Activated CD8-positive, alpha-beta memory T cell treated with anti-CD3 and anti-CD28 coated beads, Interleukin-2, amount 10 ng/mL, durations not matched to agents 7 days and 5 days (primary cell): ENCODE data around the gene HPSE2. TPM values are rescaled to one million over a fixed set of nuclear protein-coding genes. Genes with fewer than 3 reads are reported as not detected.
A peak's percentile ranks its signal among the peaks of the same experiment; 100 is the strongest.

Experiments
- ATAC-seq: fragments of 150-1000 bp; cut with Tn5 transposase; one replicate; pipeline ENCODE4 v1.10.0; 2021; ENCODE audit warnings: moderate library complexity
- CTCF ChIA-PET: fragments of 350-600 bp; sonication (Branson Sonifier 250); formaldehyde crosslinking; loops from one replicate; lab custom pipeline; 2021; ENCODE audit warnings: antibody characterized with exemption; lab: Charles Lee
- DNase-seq: peaks from one replicate; pipeline ENCODE4 v3.0.0-alpha.2; 2020
- H3K27ac Mint-ChIP-seq: one replicate; pipeline ENCODE4 v1.8.0; 2021; ENCODE audit warnings: mild to moderate bottlenecking, mixed read lengths
- H3K27me3 Mint-ChIP-seq: one replicate; pipeline ENCODE4 v1.8.0; 2021; ENCODE audit warnings: mixed read lengths
- H3K36me3 Mint-ChIP-seq: one replicate; pipeline ENCODE4 v1.8.0; 2021; ENCODE audit warnings: mild to moderate bottlenecking, mixed read lengths
- H3K4me1 Mint-ChIP-seq: one replicate; pipeline ENCODE4 v1.8.0; 2021; ENCODE audit warnings: mixed read lengths
- H3K4me3 Mint-ChIP-seq: one replicate; pipeline ENCODE4 v1.8.0; 2021; ENCODE audit warnings: mild to moderate bottlenecking, moderate library complexity, mixed read lengths
- H3K9me3 Mint-ChIP-seq: one replicate; pipeline ENCODE4 v1.8.0; 2022; ENCODE audit warnings: low read depth, mixed read lengths
- total RNA-seq, 2 experiments: library from RNA; stranded (reverse); gene quantifications; one replicate each; pipeline ENCODE4 v1.2.3, GENCODE V29; 2021

HPSE2 gene
- total RNA-seq, 2 experiments from 2014 or later, result not detected

- CTCF ChIA-PET, result interaction anchor here (1.2 kb wide), 1 partner anchor 180 kb away, joined by 3 read pairs; no protein-coding TSS in a partner anchor
- Mint-ChIP-seq H3K4me3 (no peak overlapping the region), H3K4me1 (no peaks in the 10 kb centered on the region), H3K27me3 (peaks cover 15% of the 10 kb centered on the region), H3K27ac (no peak overlapping the region), H3K36me3 (no peaks in the 10 kb centered on the region), H3K9me3 (no peaks in the 10 kb centered on the region)
- DNase-seq, result no peak
- no peak for ATAC-seq
Observed at GRCh38 chr10:98646998-98647917, 588.4 kb downstream of the HPSE2 start.

GRCh38 chr10:98644466-98644865 is 591.2 kb downstream of the HPSE2 start:
- DNase-seq (no peak), ATAC-seq (no peak)
- H3K4me1 Mint-ChIP-seq, result no peaks in the 10 kb centered on the region
- no peaks in the 10 kb centered on the region for H3K36me3 Mint-ChIP-seq
- H3K27ac Mint-ChIP-seq, result no peak overlapping the region
- no peak overlapping the region for H3K4me3 Mint-ChIP-seq
- CTCF ChIA-PET, result no interaction called here
- H3K9me3 Mint-ChIP-seq, result no peaks in the 10 kb centered on the region
- H3K27me3 Mint-ChIP-seq, result peaks cover 14% of the 10 kb centered on the region

- CTCF ChIA-PET, result no interaction called here
- Mint-ChIP-seq H3K4me3 (no peak overlapping the region), H3K27ac (no peak overlapping the region), H3K36me3 (no peaks in the 10 kb centered on the region), H3K27me3 (peaks cover 9% of the 10 kb centered on the region), H3K4me1 (no peaks in the 10 kb centered on the region), H3K9me3 (no peaks in the 10 kb centered on the region)
- DNase-seq (no peak), ATAC-seq (no peak)
Observed at GRCh38 chr10:98642281-98642680, 593.4 kb downstream of the HPSE2 start.

- DNase-seq (no peak), ATAC-seq (no peak)
- no peak overlapping the region for H3K27ac Mint-ChIP-seq
- no peaks in the 10 kb centered on the region for H3K36me3 Mint-ChIP-seq
- H3K4me1 Mint-ChIP-seq, result no peaks in the 10 kb centered on the region
- H3K27me3 Mint-ChIP-seq, result peaks cover under 1% of the 10 kb centered on the region
- CTCF ChIA-PET, result no interaction called here
- H3K4me3 Mint-ChIP-seq, result no peak overlapping the region
- H3K9me3 Mint-ChIP-seq, result no peaks in the 10 kb centered on the region
Observed at GRCh38 chr10:98638920-98639319, 596.7 kb downstream of the HPSE2 start.

GRCh38 chr10:98636921-98637329 is 598.7 kb downstream of the HPSE2 start:
- no peaks in the 10 kb centered on the region for H3K9me3 Mint-ChIP-seq
- no peak overlapping the region for H3K27ac Mint-ChIP-seq
- no peak for DNase-seq
- no peak for ATAC-seq
- no peaks in the 10 kb centered on the region for H3K4me1 Mint-ChIP-seq
- no peak overlapping the region for H3K4me3 Mint-ChIP-seq
- H3K27me3 Mint-ChIP-seq, result peaks cover 3% of the 10 kb centered on the region
- CTCF ChIA-PET, result no interaction called here
- no peaks in the 10 kb centered on the region for H3K36me3 Mint-ChIP-seq

- Mint-ChIP-seq H3K9me3 (no peaks in the 10 kb centered on the region), H3K4me1 (no peaks in the 10 kb centered on the region), H3K27ac (no peak overlapping the region), H3K36me3 (no peaks in the 10 kb centered on the region), H3K27me3 (peaks cover 3% of the 10 kb centered on the region), H3K4me3 (no peak overlapping the region)
- CTCF ChIA-PET, result no interaction called here
- no peak for ATAC-seq
- no peak for DNase-seq
Observed at GRCh38 chr10:98632456-98633150, 603.0 kb downstream of the HPSE2 start.

GRCh38 chr10:98628206-98628605 is 607.4 kb downstream of the HPSE2 start:
- H3K4me3 Mint-ChIP-seq, result no peak overlapping the region
- no peak for DNase-seq
- no peaks in the 10 kb centered on the region for H3K36me3 Mint-ChIP-seq
- CTCF ChIA-PET, result no interaction called here
- ATAC-seq, result no peak
- peaks cover 2% of the 10 kb centered on the region for H3K27me3 Mint-ChIP-seq
- H3K4me1 Mint-ChIP-seq, result no peaks in the 10 kb centered on the region
- H3K9me3 Mint-ChIP-seq, result no peaks in the 10 kb centered on the region
- no peak overlapping the region for H3K27ac Mint-ChIP-seq

- ATAC-seq, result no peak
- Mint-ChIP-seq H3K27ac (no peak overlapping the region), H3K4me3 (no peak overlapping the region)
Observed at GRCh38 chr10:98627711-98628110, 607.9 kb downstream of the HPSE2 start.

GRCh38 chr10:98624963-98625362 is 610.7 kb downstream of the HPSE2 start:
- Mint-ChIP-seq H3K4me1 (no peaks in the 10 kb centered on the region), H3K4me3 (no peak overlapping the region), H3K27ac (no peak overlapping the region), H3K36me3 (no peaks in the 10 kb centered on the region), H3K27me3 (peaks cover 10% of the 10 kb centered on the region), H3K9me3 (no peaks in the 10 kb centered on the region)
- ATAC-seq (no peak), DNase-seq (no peak)
- CTCF ChIA-PET, result no interaction called here

More at GRCh38 chr10:98627711-98628110, 607.9 kb downstream of the HPSE2 start:
- Mint-ChIP-seq H3K36me3 (no peaks in the 10 kb centered on the region), H3K27me3 (peaks cover 6% of the 10 kb centered on the region), H3K9me3 (no peaks in the 10 kb centered on the region), H3K4me1 (no peaks in the 10 kb centered on the region)
- CTCF ChIA-PET, result no interaction called here
- no peak for DNase-seq

- H3K27ac Mint-ChIP-seq, result no peak overlapping the region
- peaks cover 10% of the 10 kb centered on the region for H3K27me3 Mint-ChIP-seq
- DNase-seq (no peak), ATAC-seq (no peak)
- H3K4me1 Mint-ChIP-seq, result peaks cover 8% of the 10 kb centered on the region
- H3K36me3 Mint-ChIP-seq, result no peaks in the 10 kb centered on the region
- no peaks in the 10 kb centered on the region for H3K9me3 Mint-ChIP-seq
- H3K4me3 Mint-ChIP-seq, result no peak overlapping the region
- CTCF ChIA-PET, result no interaction called here
Observed at GRCh38 chr10:98623176-98623575, 612.5 kb downstream of the HPSE2 start.

- no peak overlapping the region for H3K4me3 Mint-ChIP-seq
- peaks cover 10% of the 10 kb centered on the region for H3K27me3 Mint-ChIP-seq
- no peak overlapping the region for H3K27ac Mint-ChIP-seq
- H3K9me3 Mint-ChIP-seq, result no peaks in the 10 kb centered on the region
- DNase-seq, result no peak
- no peaks in the 10 kb centered on the region for H3K36me3 Mint-ChIP-seq
- peaks cover 8% of the 10 kb centered on the region for H3K4me1 Mint-ChIP-seq
- CTCF ChIA-PET, result no interaction called here
- no peak for ATAC-seq
Observed at GRCh38 chr10:98621630-98622029, 614.0 kb downstream of the HPSE2 start.

- no peak for ATAC-seq
- no peak for DNase-seq
- Mint-ChIP-seq H3K27me3 (peaks cover 10% of the 10 kb centered on the region), H3K27ac (no peak overlapping the region), H3K36me3 (no peaks in the 10 kb centered on the region), H3K4me3 (no peak overlapping the region), H3K9me3 (no peaks in the 10 kb centered on the region), H3K4me1 (peaks cover 8% of the 10 kb centered on the region)
- CTCF ChIA-PET, result no interaction called here
Observed at GRCh38 chr10:98620503-98620902, 615.1 kb downstream of the HPSE2 start.

- no peak for DNase-seq
- Mint-ChIP-seq H3K27me3 (peaks cover 8% of the 10 kb centered on the region), H3K4me3 (no peak overlapping the region), H3K36me3 (no peaks in the 10 kb centered on the region), H3K4me1 (peaks cover 8% of the 10 kb centered on the region), H3K9me3 (no peaks in the 10 kb centered on the region), H3K27ac (no peak overlapping the region)
- CTCF ChIA-PET, result no interaction called here
- peak; percentile 51 for ATAC-seq
Observed at GRCh38 chr10:98619446-98619845, 616.2 kb downstream of the HPSE2 start.
